ENCODE measurements around the gene IL18BP. TPM values are rescaled to one million over a fixed set of nuclear protein-coding genes. Genes with fewer than 3 reads are reported as not detected.
A peak's percentile ranks its signal among the peaks of the same experiment; 100 is the strongest.

IL18BP gene
- total RNA-seq, 1 experiment from 2014 or later, result 17.9 TPM

GRCh38 chr11:72013765-72014711 is 15.3 kb downstream of the IL18BP start:
- Histone ChIP-seq H3K36me3 (ENCODE audit: low read depth) (peaks cover 35% of the 10 kb centered on the region), H3K4me2 (no peak overlapping the region), H3K79me2 (ENCODE audit: low read depth) (no peaks in the 10 kb centered on the region), H3F3A (ENCODE audit: insufficient read depth, low read depth) (peaks cover 14% of the 10 kb centered on the region; the same call in 1 of the 2 replicates), H3K4me3 (no peak overlapping the region), H3K9me2 (ENCODE audit: insufficient read depth) (no peaks in the 10 kb centered on the region), H3K27ac (no peak overlapping the region), H2AFZ (no peak overlapping the region), H3K27me3 (ENCODE audit: insufficient read depth, low read depth) (no peaks in the 10 kb centered on the region), H4K20me1 (ENCODE audit: insufficient read depth) (peaks cover 40% of the 10 kb centered on the region), H3K4me1 (replicated peaks; ENCODE audit: insufficient read depth) (no peaks in the 10 kb centered on the region), H3K9me3 (ENCODE audit: insufficient read depth, low read depth) (no peaks in the 10 kb centered on the region)
- POLR2A ChIA-PET (ENCODE audit: unreplicated experiment), result no interaction called here
- no peak for TF ChIP-seq EZH2 (IDR thresholded peaks at IDR 0.05; ENCODE audit: low read depth)
- no peak for TF ChIP-seq CTCF (conservative IDR thresholded peaks at IDR 0.05)
- DNase-seq, result no peak
- CTCF ChIA-PET, result no interaction called here
- intact Hi-C loops (cut with micrococcal nuclease; ENCODE audit: unreplicated experiment), result loop anchor here (2.0 kb wide), 1 partner anchor 213 kb away; no protein-coding TSS in a partner anchor
- no TSS peak for BruUV-seq (replicated peaks)

DNA sequence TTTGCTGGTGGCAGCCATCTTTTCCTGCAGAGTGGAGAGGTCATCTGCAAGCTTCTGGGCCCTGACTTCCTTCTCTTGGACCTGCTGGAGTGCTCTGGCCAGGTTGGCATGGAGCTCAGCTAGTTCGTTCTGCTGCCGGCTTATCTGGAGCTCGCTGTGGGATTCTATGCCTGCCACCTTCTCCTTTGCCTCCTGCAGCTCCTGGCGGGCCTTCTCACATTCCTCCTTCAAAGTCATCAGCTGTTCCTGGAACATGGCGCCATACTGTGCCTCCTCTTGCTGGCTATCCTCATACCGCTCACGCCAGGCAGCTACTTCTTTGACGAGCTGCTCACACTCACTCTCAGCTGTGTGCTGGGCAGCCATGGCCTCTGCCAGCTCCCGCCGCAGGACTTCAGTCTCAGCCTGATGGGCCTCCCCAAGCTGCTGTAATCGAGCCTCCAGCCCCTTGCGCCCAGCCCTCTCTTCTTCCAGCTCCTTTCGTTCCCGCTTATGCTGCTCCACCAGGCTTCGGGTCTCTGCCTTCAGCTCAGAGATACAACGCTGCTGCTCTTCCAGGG is 16.1 kb downstream of the IL18BP start:
- Histone ChIP-seq H2AFZ (no peak overlapping the region), H3K4me1 (replicated peaks; ENCODE audit: insufficient read depth) (no peaks in the 10 kb centered on the region), H3K79me2 (ENCODE audit: low read depth) (no peaks in the 10 kb centered on the region), H3K9me3 (ENCODE audit: insufficient read depth, low read depth) (no peaks in the 10 kb centered on the region), H3K36me3 (ENCODE audit: low read depth) (peaks cover 29% of the 10 kb centered on the region), H3K9me2 (ENCODE audit: insufficient read depth) (no peaks in the 10 kb centered on the region), H3K27me3 (ENCODE audit: insufficient read depth, low read depth) (no peaks in the 10 kb centered on the region), H3K27ac (no peak overlapping the region), H3K4me3 (no peak overlapping the region), H3K4me2 (no peak overlapping the region), H3F3A (ENCODE audit: insufficient read depth, low read depth) (peaks cover 8% of the 10 kb centered on the region; the same call in 1 of the 2 replicates), H4K20me1 (ENCODE audit: insufficient read depth) (peaks cover 35% of the 10 kb centered on the region)
- ChIA-PET CTCF (no interaction called here), POLR2A (ENCODE audit: unreplicated experiment) (no interaction called here)
- TF ChIP-seq CTCF (conservative IDR thresholded peaks at IDR 0.05) (no peak), EZH2 (IDR thresholded peaks at IDR 0.05; ENCODE audit: low read depth) (no peak)
- no peak for DNase-seq
- TSS peak; percentile 25 for BruUV-seq (replicated peaks)
- intact Hi-C loops (cut with micrococcal nuclease; ENCODE audit: unreplicated experiment), result no loop called here

DNA sequence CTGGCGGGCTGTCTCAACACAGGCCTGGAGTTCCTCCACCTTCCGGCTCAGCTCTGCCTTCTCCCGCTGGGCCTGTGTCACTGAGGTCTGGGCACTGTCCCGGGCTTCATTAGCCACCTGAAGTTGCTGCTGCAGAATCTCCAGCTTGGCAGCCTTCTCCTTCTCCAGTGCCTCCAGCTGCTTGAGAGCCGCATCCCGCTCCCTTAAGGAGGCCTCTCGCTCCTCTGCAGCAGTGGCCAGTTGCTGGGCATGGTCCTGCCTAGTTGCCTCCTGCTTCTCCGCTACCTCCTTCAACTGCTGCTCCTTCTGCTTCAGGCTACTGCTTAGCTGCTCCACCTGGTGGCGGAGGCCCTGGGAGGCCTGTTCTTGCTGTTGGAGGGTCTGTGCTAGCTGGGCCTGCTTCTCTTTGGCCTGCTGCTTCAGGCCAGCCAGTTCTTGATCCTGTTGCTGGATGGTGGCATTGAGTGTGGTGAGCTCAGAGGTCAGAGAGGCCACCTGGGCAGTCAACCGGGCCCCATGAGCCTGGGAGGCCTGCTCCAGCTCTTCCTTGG is 16.9 kb downstream of the IL18BP start:
- Histone ChIP-seq H3K4me3 (no peak overlapping the region), H3K9me2 (ENCODE audit: insufficient read depth) (no peaks in the 10 kb centered on the region), H2AFZ (no peak overlapping the region), H3K4me1 (replicated peaks; ENCODE audit: insufficient read depth) (no peaks in the 10 kb centered on the region), H3K27ac (no peak overlapping the region), H3K36me3 (ENCODE audit: low read depth) (peaks cover 32% of the 10 kb centered on the region), H3K27me3 (ENCODE audit: insufficient read depth, low read depth) (no peaks in the 10 kb centered on the region), H3K79me2 (ENCODE audit: low read depth) (no peaks in the 10 kb centered on the region), H3K4me2 (no peak overlapping the region), H4K20me1 (ENCODE audit: insufficient read depth) (peaks cover 28% of the 10 kb centered on the region), H3K9me3 (ENCODE audit: insufficient read depth, low read depth) (no peaks in the 10 kb centered on the region), H3F3A (ENCODE audit: insufficient read depth, low read depth) (peaks cover 5% of the 10 kb centered on the region; the same call in 1 of the 2 replicates)
- intact Hi-C loops (cut with micrococcal nuclease; ENCODE audit: unreplicated experiment), result no loop called here
- ChIA-PET CTCF (no interaction called here), POLR2A (ENCODE audit: unreplicated experiment) (interaction anchor here (0.6 kb wide), 1 partner anchor 212 kb away, joined by 4 read pairs; no protein-coding TSS in a partner anchor)
- BruUV-seq (replicated peaks), result no TSS peak
- TF ChIP-seq CTCF (conservative IDR thresholded peaks at IDR 0.05) (peak; percentile 36; the same call in 1 of the 2 replicates), EZH2 (IDR thresholded peaks at IDR 0.05; ENCODE audit: low read depth) (no peak)
- DNase-seq, result no peak
